ENCODE results near the gene BMPR1A. TPM values are rescaled to one million over a fixed set of nuclear protein-coding genes. Genes with fewer than 3 reads are reported as not detected.
A peak's percentile ranks its signal among the peaks of the same experiment; 100 is the strongest.
"Not testable (repeated sequence)": the region's sequence is repeated elsewhere in the genome, so short reads cannot be mapped to it uniquely, and the experiment has no call there.

BMPR1A gene
- polyA plus RNA-seq, 1 experiment = 21.4 TPM

GRCh38 chr10:86970982-86971231 lies 214.5 kb downstream of the BMPR1A start:
- DNase-seq (ENCODE audit: low read depth) = no peak
- ChIA-PET CTCF (interaction anchor here (0.6 to 19.2 kb wide), 4 partner anchors 10 to 179 kb away, joined by 3 to 346 read pairs (median 6); no protein-coding TSS in a partner anchor), POLR2A (no interaction called here)
- TF ChIP-seq CTCF (IDR thresholded peaks at IDR 0.05; ENCODE audit: insufficient read depth, low read depth, low read length) = no peak
- H3K4me3 ChIP-seq (ENCODE audit: low read depth, low read length) = peak overlapping the region; percentile 74
- no peaks in the 10 kb centered on the region for H3K36me3 ChIP-seq (ENCODE audit: control insufficient read depth, insufficient read depth, low read length)
- no peaks in the 10 kb centered on the region for H3K27me3 ChIP-seq (ENCODE audit: control insufficient read depth, insufficient read depth, low read length)

- peak; percentile 27; the same call in 1 of the 2 replicates for TF ChIP-seq CTCF (IDR thresholded peaks at IDR 0.05; ENCODE audit: insufficient read depth, low read depth, low read length)
- ChIA-PET CTCF (interaction anchor here (1.1 to 19.2 kb wide), 3 partner anchors 11 to 30 kb away, joined by 3 to 346 read pairs (median 10); no protein-coding TSS in a partner anchor), POLR2A (no interaction called here)
- no peaks in the 10 kb centered on the region for H3K27me3 ChIP-seq (ENCODE audit: control insufficient read depth, insufficient read depth, low read length)
- H3K4me3 ChIP-seq (ENCODE audit: low read depth, low read length) = peak overlapping the region; percentile 74
- no peak for DNase-seq (ENCODE audit: low read depth)
- H3K36me3 ChIP-seq (ENCODE audit: control insufficient read depth, insufficient read depth, low read length) = no peaks in the 10 kb centered on the region
Measured at GRCh38 chr10:86971232-86971991, 215.0 kb downstream of the BMPR1A start.

GRCh38 chr10:86972613-86973380 lies 216.4 kb downstream of the BMPR1A start:
- POLR2A ChIA-PET = no interaction called here
- DNase-seq (ENCODE audit: low read depth) = no peak
- no peak for TF ChIP-seq CTCF (IDR thresholded peaks at IDR 0.05; ENCODE audit: insufficient read depth, low read depth, low read length)
- Histone ChIP-seq H3K4me3 (ENCODE audit: low read depth, low read length) (no peak overlapping the region), H3K36me3 (ENCODE audit: control insufficient read depth, insufficient read depth, low read length) (no peaks in the 10 kb centered on the region), H3K27me3 (ENCODE audit: control insufficient read depth, insufficient read depth, low read length) (no peaks in the 10 kb centered on the region)
- CTCF ChIA-PET = no interaction called here

GRCh38 chr10:86974484-86974883 lies 218.1 kb downstream of the BMPR1A start:
- Histone ChIP-seq H3K27me3 (ENCODE audit: control insufficient read depth, insufficient read depth, low read length) (no peaks in the 10 kb centered on the region), H3K4me3 (ENCODE audit: low read depth, low read length) (no peak overlapping the region), H3K36me3 (ENCODE audit: control insufficient read depth, insufficient read depth, low read length) (no peaks in the 10 kb centered on the region)
- CTCF ChIA-PET = interaction anchor here (0.6 to 1.1 kb wide), 2 partner anchors 287 to 939 kb away, joined by 3 read pairs; no protein-coding TSS in a partner anchor
- no peak for DNase-seq (ENCODE audit: low read depth)
- no peak for TF ChIP-seq CTCF (IDR thresholded peaks at IDR 0.05; ENCODE audit: insufficient read depth, low read depth, low read length)
- POLR2A ChIA-PET = no interaction called here

- no peak for DNase-seq (ENCODE audit: low read depth)
- CTCF ChIA-PET = interaction anchor here (0.7 kb wide), 1 partner anchor 10 kb away, joined by 3 read pairs; no protein-coding TSS in a partner anchor
- Histone ChIP-seq H3K27me3 (ENCODE audit: control insufficient read depth, insufficient read depth, low read length) (no peaks in the 10 kb centered on the region), H3K4me3 (ENCODE audit: low read depth, low read length) (no peak overlapping the region), H3K36me3 (ENCODE audit: control insufficient read depth, insufficient read depth, low read length) (no peaks in the 10 kb centered on the region)
- POLR2A ChIA-PET = no interaction called here
- TF ChIP-seq CTCF (IDR thresholded peaks at IDR 0.05; ENCODE audit: insufficient read depth, low read depth, low read length) = no peak
Measured at GRCh38 chr10:86976362-86977056, 220.1 kb downstream of the BMPR1A start.

- H3K4me3 ChIP-seq (ENCODE audit: low read depth, low read length); H3K27me3 ChIP-seq (ENCODE audit: control insufficient read depth, insufficient read depth, low read length); H3K36me3 ChIP-seq (ENCODE audit: control insufficient read depth, insufficient read depth, low read length); POLR2A ChIA-PET; DNase-seq (ENCODE audit: low read depth): not testable (repeated sequence)
- CTCF ChIA-PET = interaction anchor here (1.1 to 1.5 kb wide), 2 partner anchors 8 to 12 kb away, joined by 3 read pairs; no protein-coding TSS in a partner anchor
Measured at GRCh38 chr10:86978457-86978856, 222.0 kb downstream of the BMPR1A start.
